AG09309 (cell line): ENCODE measurements around the gene TRIM74.
"Not testable (repeated sequence)": the region's sequence is repeated elsewhere in the genome, so short reads cannot be mapped to it uniquely, and the experiment has no call there.

ENCODE experiments used
- DNase-seq: peaks from one replicate; pipeline ENCODE4 v3.0.0-alpha.2; 2010; ENCODE audit warnings: low read depth
- H3K4me3 ChIP-seq: 2 replicates; pipeline ENCODE4 v1.5.1; 2011; ENCODE audit warnings: mild to moderate bottlenecking, low read depth, low read length, moderate library complexity; ENCODE audit not compliant: control insufficient read depth
- TF ChIP-seq, protein P1 (sequence below): IDR thresholded peaks from 2 replicates; pipeline ENCODE4 v1.5.1; 2011; ENCODE audit warnings: mild to moderate bottlenecking, low read depth, low read length, inconsistent platforms; ENCODE audit not compliant: insufficient read depth, control insufficient read depth; ENCODE audit errors: missing control alignments

Gene TRIM74

DNA sequence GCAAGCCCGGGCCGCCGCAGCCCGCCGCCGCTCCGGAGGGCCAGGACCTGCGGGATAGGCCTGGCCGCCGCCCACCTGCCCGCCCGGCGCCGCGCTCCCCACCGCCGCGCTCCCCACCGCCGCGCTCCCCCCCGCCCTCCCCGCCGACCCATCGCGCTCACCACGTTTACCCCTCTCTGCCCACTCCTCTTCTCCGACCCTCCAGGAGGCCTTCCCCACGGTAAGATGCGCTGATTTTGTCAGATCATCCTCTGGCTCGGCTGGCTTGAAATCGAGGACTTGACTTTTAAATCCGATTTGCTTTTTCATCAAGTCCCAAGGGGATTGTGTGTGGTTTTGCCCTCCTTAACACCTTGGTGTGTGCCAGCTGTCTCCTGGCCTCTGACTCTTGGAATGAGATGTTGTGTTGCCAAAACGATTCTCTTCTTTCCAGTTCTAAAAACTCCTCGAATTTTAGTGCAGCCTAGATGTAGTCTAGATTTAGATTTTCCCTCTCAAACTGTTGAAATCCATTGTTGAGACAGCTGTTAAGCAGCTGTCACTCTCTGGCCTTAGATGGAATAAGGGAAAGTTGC is 43.6 kb downstream of the TRIM74 start:
- TF ChIP-seq, protein P1, sequence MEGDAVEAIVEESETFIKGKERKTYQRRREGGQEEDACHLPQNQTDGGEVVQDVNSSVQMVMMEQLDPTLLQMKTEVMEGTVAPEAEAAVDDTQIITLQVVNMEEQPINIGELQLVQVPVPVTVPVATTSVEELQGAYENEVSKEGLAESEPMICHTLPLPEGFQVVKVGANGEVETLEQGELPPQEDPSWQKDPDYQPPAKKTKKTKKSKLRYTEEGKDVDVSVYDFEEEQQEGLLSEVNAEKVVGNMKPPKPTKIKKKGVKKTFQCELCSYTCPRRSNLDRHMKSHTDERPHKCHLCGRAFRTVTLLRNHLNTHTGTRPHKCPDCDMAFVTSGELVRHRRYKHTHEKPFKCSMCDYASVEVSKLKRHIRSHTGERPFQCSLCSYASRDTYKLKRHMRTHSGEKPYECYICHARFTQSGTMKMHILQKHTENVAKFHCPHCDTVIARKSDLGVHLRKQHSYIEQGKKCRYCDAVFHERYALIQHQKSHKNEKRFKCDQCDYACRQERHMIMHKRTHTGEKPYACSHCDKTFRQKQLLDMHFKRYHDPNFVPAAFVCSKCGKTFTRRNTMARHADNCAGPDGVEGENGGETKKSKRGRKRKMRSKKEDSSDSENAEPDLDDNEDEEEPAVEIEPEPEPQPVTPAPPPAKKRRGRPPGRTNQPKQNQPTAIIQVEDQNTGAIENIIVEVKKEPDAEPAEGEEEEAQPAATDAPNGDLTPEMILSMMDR, result no peak

DNA sequence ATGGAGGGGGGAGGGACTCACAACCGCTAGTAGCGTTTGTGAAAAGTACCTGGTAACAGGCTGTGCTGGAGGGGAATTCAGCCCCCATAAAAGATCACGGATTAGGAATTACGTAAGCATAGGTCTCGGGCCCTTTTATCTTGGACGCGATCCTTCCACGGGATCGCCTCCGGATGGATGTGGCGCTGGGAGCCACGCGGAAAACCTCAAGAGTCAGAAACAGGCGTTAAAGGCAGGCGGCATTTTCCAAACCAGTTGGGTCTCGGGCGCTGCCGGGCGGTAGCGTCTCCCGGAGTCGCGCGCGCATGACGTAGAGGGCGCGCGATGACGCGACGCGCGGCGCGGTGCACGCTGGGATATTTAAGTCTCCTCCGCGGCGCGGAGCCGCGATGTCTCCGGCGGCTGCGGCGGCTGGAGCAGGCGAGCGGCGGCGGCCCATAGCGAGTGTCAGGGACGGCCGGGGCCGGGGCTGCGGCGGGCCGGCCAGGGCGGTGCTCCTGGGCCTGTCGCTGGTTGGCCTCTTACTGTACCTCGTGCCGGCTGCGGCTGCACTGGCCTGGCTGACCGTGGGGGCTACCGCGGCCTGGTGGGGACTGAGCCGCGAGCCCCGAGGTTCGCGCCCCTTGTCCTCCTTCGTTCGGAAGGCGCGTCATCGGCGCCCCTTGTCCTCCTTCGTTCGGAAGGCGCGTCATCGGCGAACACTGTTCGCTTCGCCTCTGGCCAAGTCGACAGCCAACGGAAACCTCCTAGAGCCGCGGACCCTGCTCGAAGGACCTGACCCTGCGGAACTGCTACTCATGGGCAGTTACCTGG is 44.3 kb downstream of the TRIM74 start, which contains the start of gene POM121:
Gene POM121 (plus strand): TSS at position 363 of the 813 bp plus-strand sequence. CDS start 27 bp downstream, at position 390.
- peak; percentile 23 for DNase-seq
- TF ChIP-seq, protein P1, result no peak
- H3K4me3 ChIP-seq, result peak within 1 kb of the TSS; percentile 72

More for the DNA sequence above, 43.6 kb downstream of the TRIM74 start:
- DNase-seq, result no peak
- peak overlapping the region; percentile 72 for H3K4me3 ChIP-seq

GRCh38 chr7:72924386-72924732 is 44.9 kb downstream of the TRIM74 start:
- DNase-seq, result no peak
- H3K4me3 ChIP-seq, result peak overlapping the region; percentile 72
- TF ChIP-seq, protein P1, result no peak

- DNase-seq, result no peak
- no peak overlapping the region for H3K4me3 ChIP-seq
- TF ChIP-seq, protein P1, result no peak
Measured at GRCh38 chr7:72919256-72919775, 50.0 kb downstream of the TRIM74 start.

GRCh38 chr7:72914756-72915525 is 54.3 kb downstream of the TRIM74 start:
- TF ChIP-seq, protein P1, result peak; percentile 64
- DNase-seq, result peak; percentile 10
- H3K4me3 ChIP-seq, result not testable (repeated sequence)

- not testable (repeated sequence) for H3K4me3 ChIP-seq, DNase-seq
Measured at GRCh38 chr7:72913750-72914149, 55.5 kb downstream of the TRIM74 start.

GRCh38 chr7:72911395-72911794 is 57.9 kb downstream of the TRIM74 start:
- not testable (repeated sequence) for DNase-seq, H3K4me3 ChIP-seq
